Liver (tissue), 3 donors: ENCODE measurements around the gene ANKRD44.

Source experiments
- EGR1 ChIP-seq, 2 donors: IDR thresholded peaks; 2 replicates each; pipeline ENCODE4 v1.6.1; 2016 to 2018; ENCODE audit warnings: antibody characterized with exemption in 2 of 2, low read depth in 2 of 2
- HNF4A ChIP-seq, 2 donors: conservative IDR thresholded peaks; 2 replicates each; pipeline ENCODE4 v1.6.1; 2016; ENCODE audit warnings: antibody characterized with exemption in 2 of 2, mild to moderate bottlenecking in 2 of 2
- JUND ChIP-seq, 2 donors: IDR thresholded peaks; 2 replicates each; pipeline ENCODE4 v1.6.1; 2016; ENCODE audit warnings: antibody characterized with exemption in 2 of 2
- YY1 ChIP-seq: IDR thresholded peaks from 2 replicates; pipeline ENCODE4 v1.6.1; 2016; ENCODE audit warnings: antibody characterized with exemption, mild to moderate bottlenecking
- TF ChIP-seq, protein P1 (sequence below): fragments of 150-350 bp; IDR thresholded peaks from 2 replicates; pipeline ENCODE4 v1.5.1; 2017; ENCODE audit warnings: improper control_type of control experiment, low read depth, low read length; ENCODE audit not compliant: missing input control
- TF ChIP-seq, protein P2 (sequence below): IDR thresholded peaks from 2 replicates; pipeline ENCODE4 v1.6.1; 2016; ENCODE audit warnings: antibody characterized with exemption
- donor health status: healthy.
- donor health status: healthy.

DNA sequence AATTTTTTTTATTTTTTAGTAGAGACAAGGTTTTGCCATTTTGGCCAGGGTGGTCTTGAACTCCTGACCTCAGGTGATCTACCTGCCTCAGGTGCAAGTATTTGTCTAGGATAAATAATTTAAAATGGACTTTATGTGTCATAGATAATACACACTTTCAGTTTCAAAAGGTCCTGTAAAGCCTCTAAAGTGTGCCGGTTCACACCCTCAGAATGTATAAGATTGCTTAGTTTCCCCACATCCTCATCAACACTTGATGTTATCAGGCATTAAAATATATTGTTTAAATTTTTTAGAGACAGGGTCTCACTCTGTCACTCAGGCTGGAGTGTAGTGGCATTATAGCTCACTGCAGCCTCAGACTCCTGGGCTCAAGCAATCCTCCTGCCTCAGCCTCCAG is 170.5 kb downstream of the ANKRD44 start:
- TF ChIP-seq, protein P1, sequence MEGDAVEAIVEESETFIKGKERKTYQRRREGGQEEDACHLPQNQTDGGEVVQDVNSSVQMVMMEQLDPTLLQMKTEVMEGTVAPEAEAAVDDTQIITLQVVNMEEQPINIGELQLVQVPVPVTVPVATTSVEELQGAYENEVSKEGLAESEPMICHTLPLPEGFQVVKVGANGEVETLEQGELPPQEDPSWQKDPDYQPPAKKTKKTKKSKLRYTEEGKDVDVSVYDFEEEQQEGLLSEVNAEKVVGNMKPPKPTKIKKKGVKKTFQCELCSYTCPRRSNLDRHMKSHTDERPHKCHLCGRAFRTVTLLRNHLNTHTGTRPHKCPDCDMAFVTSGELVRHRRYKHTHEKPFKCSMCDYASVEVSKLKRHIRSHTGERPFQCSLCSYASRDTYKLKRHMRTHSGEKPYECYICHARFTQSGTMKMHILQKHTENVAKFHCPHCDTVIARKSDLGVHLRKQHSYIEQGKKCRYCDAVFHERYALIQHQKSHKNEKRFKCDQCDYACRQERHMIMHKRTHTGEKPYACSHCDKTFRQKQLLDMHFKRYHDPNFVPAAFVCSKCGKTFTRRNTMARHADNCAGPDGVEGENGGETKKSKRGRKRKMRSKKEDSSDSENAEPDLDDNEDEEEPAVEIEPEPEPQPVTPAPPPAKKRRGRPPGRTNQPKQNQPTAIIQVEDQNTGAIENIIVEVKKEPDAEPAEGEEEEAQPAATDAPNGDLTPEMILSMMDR = no peak
- TF ChIP-seq YY1 (no peak), JUND (IDR thresholded peaks at IDR 0.05) (no peak), EGR1 (IDR thresholded peaks at IDR 0.05; ENCODE audit: low read depth in 2 of 2) (no peak), HNF4A (conservative IDR thresholded peaks at IDR 0.05) (no peak)
- TF ChIP-seq, protein P2, sequence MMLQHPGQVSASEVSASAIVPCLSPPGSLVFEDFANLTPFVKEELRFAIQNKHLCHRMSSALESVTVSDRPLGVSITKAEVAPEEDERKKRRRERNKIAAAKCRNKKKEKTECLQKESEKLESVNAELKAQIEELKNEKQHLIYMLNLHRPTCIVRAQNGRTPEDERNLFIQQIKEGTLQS = no peak
